ENCODE data around the gene CHCHD3. TPM values are rescaled to one million over a fixed set of nuclear protein-coding genes. Genes with fewer than 3 reads are reported as not detected.

The CHCHD3 gene
- 63.8 TPM for polyA plus RNA-seq (2013)

DNA sequence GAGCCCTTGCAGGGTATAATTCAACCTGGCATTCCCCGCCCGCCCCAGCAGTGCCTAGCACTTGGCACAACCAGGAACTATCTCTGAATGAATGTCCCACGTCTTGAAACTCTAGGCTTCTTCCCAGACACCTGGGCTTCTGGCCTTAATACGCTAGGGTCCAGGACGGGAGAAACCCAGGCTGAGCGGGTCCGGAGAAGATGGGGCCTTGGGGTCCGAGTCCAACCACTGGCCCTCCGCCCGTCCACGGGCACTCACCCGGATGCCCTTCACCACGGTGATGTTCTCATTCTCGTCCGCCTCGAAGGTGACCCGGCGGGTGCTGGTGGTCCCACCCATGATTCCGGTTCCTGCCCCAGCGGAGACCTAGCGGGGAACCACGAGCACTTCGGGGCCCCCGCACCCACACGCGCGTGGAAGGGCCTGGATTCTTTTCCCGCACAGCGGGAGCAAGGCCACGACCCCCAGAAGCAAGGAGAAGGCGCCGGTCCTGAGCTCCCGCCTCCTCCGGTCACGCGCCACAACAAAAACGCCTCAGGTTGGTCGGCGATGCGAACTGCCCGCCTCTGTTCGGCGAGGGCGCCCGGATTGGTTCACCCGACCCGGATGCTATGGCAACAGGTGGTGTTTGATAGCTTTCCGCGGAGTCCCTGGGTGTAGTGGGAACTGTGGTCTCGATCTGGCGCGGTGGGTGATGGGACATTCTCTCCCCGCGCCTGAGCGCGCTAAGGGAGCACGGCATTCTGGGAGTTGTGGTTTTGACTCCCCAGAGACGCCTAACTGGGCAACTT lies at the start of gene CHCHD3:
TSS of gene CHCHD3 (minus strand) at position 492 of the 791 bp plus-strand sequence. CDS start at position 339, 153 bp downstream.
- peak; percentile 97 to 99 (median 98) for DNase-seq
- H3K4me3 ChIP-seq (ENCODE audit: control insufficient read depth in 1 of 7, extremely low read depth in 1 of 7, insufficient read depth in 4 of 7, low read depth in 2 of 7, low read length in 6 of 7): peak within 1 kb of the TSS; percentile 87 to 99 (median 94)
- WGBS (ENCODE audit: insufficient coverage): 0% methylated on average over 54 of the region's 58 CpGs
- POLR2A ChIA-PET: interaction anchor here (0.9 kb wide), 1 partner anchor 171 kb away, joined by 3 read pairs; the partner anchor contains the start of gene EXOC4
- CTCF ChIA-PET: no interaction called here
- peaks cover 2 to 11% (median 7%) of the 10 kb centered on the region in 4 experiments for H3K4me1 ChIP-seq (ENCODE audit: control extremely low read depth in 1 of 4, control insufficient read depth in 4 of 4, insufficient read depth in 4 of 4, low read length in 3 of 4)
- peak within 1 kb of the TSS; percentile 91 to 97 for H3K27ac ChIP-seq (ENCODE audit: insufficient read depth in 1 of 2, low read depth in 1 of 2, low read length in 2 of 2, poor library complexity in 1 of 2, severe bottlenecking in 2 of 2)
- peaks cover 0 to 16% (median 2%) of the 10 kb centered on the region in 4 experiments for H3K36me3 ChIP-seq (ENCODE audit: control insufficient read depth in 4 of 4, insufficient read depth in 4 of 4, low read length in 3 of 4)
- no peaks in the 10 kb centered on the region for H3K27me3 ChIP-seq (replicated peaks in 2 of 5; ENCODE audit: control insufficient read depth in 4 of 5, insufficient read depth in 5 of 5, low read length in 4 of 5)
- no peaks in the 10 kb centered on the region for H3K9me3 ChIP-seq (ENCODE audit: control extremely low read depth in 1 of 5, control insufficient read depth in 4 of 5, insufficient read depth in 2 of 5, low read depth in 1 of 5, low read length in 4 of 5)

GRCh38 chr7:133130166-133130565 lies 48.3 kb upstream of the CHCHD3 start:
- ChIA-PET POLR2A (no interaction called here), CTCF (no interaction called here)
- Histone ChIP-seq H3K27me3 (replicated peaks in 2 of 5; ENCODE audit: control insufficient read depth in 4 of 5, insufficient read depth in 5 of 5, low read length in 4 of 5) (peaks cover 0 to 2% (median 0%) of the 10 kb centered on the region in 5 experiments), H3K4me1 (ENCODE audit: control extremely low read depth in 1 of 4, control insufficient read depth in 4 of 4, insufficient read depth in 4 of 4, low read length in 3 of 4) (no peaks in the 10 kb centered on the region), H3K9me3 (ENCODE audit: control extremely low read depth in 1 of 5, control insufficient read depth in 4 of 5, insufficient read depth in 2 of 5, low read depth in 1 of 5, low read length in 4 of 5) (no peaks in the 10 kb centered on the region), H3K36me3 (ENCODE audit: control insufficient read depth in 4 of 4, insufficient read depth in 4 of 4, low read length in 3 of 4) (no peaks in the 10 kb centered on the region), H3K4me3 (ENCODE audit: control insufficient read depth in 1 of 7, extremely low read depth in 1 of 7, insufficient read depth in 4 of 7, low read depth in 2 of 7, low read length in 6 of 7) (no peak overlapping the region), H3K27ac (ENCODE audit: insufficient read depth in 1 of 2, low read depth in 1 of 2, low read length in 2 of 2, poor library complexity in 1 of 2, severe bottlenecking in 2 of 2) (no peak overlapping the region)
- no peak for DNase-seq
- 100% methylated on average over 2 of the region's 8 CpGs for WGBS (ENCODE audit: insufficient coverage)

DNA sequence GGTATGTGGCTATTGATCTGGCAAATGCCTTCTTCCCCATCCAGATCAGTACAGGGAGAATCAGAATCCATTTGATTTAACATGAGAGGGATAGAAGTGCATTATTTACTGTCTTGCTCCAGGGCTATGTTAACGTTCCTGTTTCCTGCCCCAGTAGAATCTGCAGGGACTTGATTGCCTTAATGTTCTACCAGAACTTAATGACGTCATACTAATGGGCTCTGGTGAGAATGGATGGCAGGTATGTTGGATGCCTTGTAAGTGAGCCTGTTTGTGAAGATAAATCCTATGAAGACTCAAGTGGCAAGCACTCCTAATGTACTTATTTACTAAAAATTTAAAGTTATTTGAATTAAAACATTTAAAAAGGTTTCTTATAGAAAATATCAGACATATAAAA lies 44.5 kb upstream of the CHCHD3 start:
- Histone ChIP-seq H3K36me3 (ENCODE audit: control insufficient read depth in 4 of 4, insufficient read depth in 4 of 4, low read length in 3 of 4) (no peaks in the 10 kb centered on the region), H3K27ac (ENCODE audit: insufficient read depth in 1 of 2, low read depth in 1 of 2, low read length in 2 of 2, poor library complexity in 1 of 2, severe bottlenecking in 2 of 2) (no peak overlapping the region), H3K4me1 (ENCODE audit: control extremely low read depth in 1 of 4, control insufficient read depth in 4 of 4, insufficient read depth in 4 of 4, low read length in 3 of 4) (no peaks in the 10 kb centered on the region), H3K9me3 (ENCODE audit: control extremely low read depth in 1 of 5, control insufficient read depth in 4 of 5, insufficient read depth in 2 of 5, low read depth in 1 of 5, low read length in 4 of 5) (no peaks in the 10 kb centered on the region), H3K4me3 (ENCODE audit: control insufficient read depth in 1 of 7, extremely low read depth in 1 of 7, insufficient read depth in 4 of 7, low read depth in 2 of 7, low read length in 6 of 7) (no peak overlapping the region), H3K27me3 (replicated peaks in 2 of 5; ENCODE audit: control insufficient read depth in 4 of 5, insufficient read depth in 5 of 5, low read length in 4 of 5) (no peaks in the 10 kb centered on the region)
- ChIA-PET POLR2A (no interaction called here), CTCF (no interaction called here)
- 44% methylated on average over 1 of the region's 2 CpGs for whole genome bisulfite sequencing (ENCODE audit: insufficient coverage)
- no peak for DNase-seq

DNA sequence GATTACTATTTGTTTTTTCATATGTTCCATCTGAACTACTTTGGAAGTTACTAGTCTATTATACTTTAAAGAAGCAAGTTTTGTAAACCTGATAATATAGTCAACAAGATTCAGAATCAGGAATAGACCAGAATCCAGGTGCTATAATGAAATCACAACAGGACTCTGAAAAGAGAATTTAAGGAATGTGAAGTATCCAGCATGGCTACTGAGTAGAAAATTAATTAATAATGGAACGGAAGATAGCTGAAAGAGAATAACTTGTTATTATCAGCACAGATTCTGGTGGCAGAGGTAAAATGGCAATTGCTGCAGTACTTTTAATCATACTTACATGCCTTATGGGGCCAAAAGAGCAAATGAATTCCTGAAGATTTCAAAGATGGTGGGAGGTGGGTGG lies 43.1 kb upstream of the CHCHD3 start:
- H3K4me3 ChIP-seq (ENCODE audit: control insufficient read depth in 1 of 7, extremely low read depth in 1 of 7, insufficient read depth in 4 of 7, low read depth in 2 of 7, low read length in 6 of 7): no peak overlapping the region
- ChIA-PET POLR2A (no interaction called here), CTCF (no interaction called here)
- no peaks in the 10 kb centered on the region for H3K4me1 ChIP-seq (ENCODE audit: control extremely low read depth in 1 of 4, control insufficient read depth in 4 of 4, insufficient read depth in 4 of 4, low read length in 3 of 4)
- H3K27ac ChIP-seq (ENCODE audit: insufficient read depth in 1 of 2, low read depth in 1 of 2, low read length in 2 of 2, poor library complexity in 1 of 2, severe bottlenecking in 2 of 2): no peak overlapping the region
- no CpG with 5 or more reads among the region's 1 CpG for WGBS (ENCODE audit: insufficient coverage)
- DNase-seq: no peak
- H3K27me3 ChIP-seq (replicated peaks in 2 of 5; ENCODE audit: control insufficient read depth in 4 of 5, insufficient read depth in 5 of 5, low read length in 4 of 5): peaks cover 0 to 2% (median 0%) of the 10 kb centered on the region in 5 experiments
- H3K36me3 ChIP-seq (ENCODE audit: control insufficient read depth in 4 of 4, insufficient read depth in 4 of 4, low read length in 3 of 4): no peaks in the 10 kb centered on the region
- no peaks in the 10 kb centered on the region for H3K9me3 ChIP-seq (ENCODE audit: control extremely low read depth in 1 of 5, control insufficient read depth in 4 of 5, insufficient read depth in 2 of 5, low read depth in 1 of 5, low read length in 4 of 5)

GRCh38 chr7:133121175-133121844 lies 39.4 kb upstream of the CHCHD3 start:
- DNase-seq: no peak
- Histone ChIP-seq H3K9me3 (ENCODE audit: control extremely low read depth in 1 of 5, control insufficient read depth in 4 of 5, insufficient read depth in 2 of 5, low read depth in 1 of 5, low read length in 4 of 5) (no peaks in the 10 kb centered on the region), H3K27ac (ENCODE audit: insufficient read depth in 1 of 2, low read depth in 1 of 2, low read length in 2 of 2, poor library complexity in 1 of 2, severe bottlenecking in 2 of 2) (no peak overlapping the region), H3K4me3 (ENCODE audit: control insufficient read depth in 1 of 7, extremely low read depth in 1 of 7, insufficient read depth in 4 of 7, low read depth in 2 of 7, low read length in 6 of 7) (no peak overlapping the region), H3K36me3 (ENCODE audit: control insufficient read depth in 4 of 4, insufficient read depth in 4 of 4, low read length in 3 of 4) (no peaks in the 10 kb centered on the region), H3K27me3 (replicated peaks in 2 of 5; ENCODE audit: control insufficient read depth in 4 of 5, insufficient read depth in 5 of 5, low read length in 4 of 5) (peaks cover 0 to 2% (median 0%) of the 10 kb centered on the region in 5 experiments), H3K4me1 (ENCODE audit: control extremely low read depth in 1 of 4, control insufficient read depth in 4 of 4, insufficient read depth in 4 of 4, low read length in 3 of 4) (no peaks in the 10 kb centered on the region)
- ChIA-PET CTCF (no interaction called here), POLR2A (no interaction called here)
- WGBS (ENCODE audit: insufficient coverage): 99% methylated on average over 5 of the region's 7 CpGs

DNA sequence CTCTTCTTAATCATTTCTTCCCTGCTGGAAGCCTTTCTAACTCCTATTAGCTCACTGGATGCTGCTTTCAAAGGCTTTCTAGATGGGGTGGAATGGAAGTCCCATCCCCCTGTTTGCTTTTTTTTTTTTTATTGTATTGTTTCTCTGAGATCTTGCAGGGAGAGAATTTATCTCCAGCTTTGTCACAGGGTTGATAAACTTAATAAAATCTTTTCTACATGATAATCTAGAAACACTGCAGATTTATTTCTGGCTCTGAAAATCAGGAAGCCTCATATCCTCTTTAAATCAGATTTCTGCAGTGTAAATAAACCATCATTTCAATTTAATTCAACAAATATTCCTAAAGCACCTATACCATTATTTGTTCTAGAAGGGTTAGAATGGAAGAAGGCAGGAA lies 37.2 kb upstream of the CHCHD3 start:
- ChIA-PET POLR2A (no interaction called here), CTCF (no interaction called here)
- peaks cover 0 to 2% (median 0%) of the 10 kb centered on the region in 5 experiments for H3K27me3 ChIP-seq (replicated peaks in 2 of 5; ENCODE audit: control insufficient read depth in 4 of 5, insufficient read depth in 5 of 5, low read length in 4 of 5)
- no peak overlapping the region for H3K4me3 ChIP-seq (ENCODE audit: control insufficient read depth in 1 of 7, extremely low read depth in 1 of 7, insufficient read depth in 4 of 7, low read depth in 2 of 7, low read length in 6 of 7)
- no peaks in the 10 kb centered on the region for H3K36me3 ChIP-seq (ENCODE audit: control insufficient read depth in 4 of 4, insufficient read depth in 4 of 4, low read length in 3 of 4)
- no peak for DNase-seq
- no peak overlapping the region for H3K27ac ChIP-seq (ENCODE audit: insufficient read depth in 1 of 2, low read depth in 1 of 2, low read length in 2 of 2, poor library complexity in 1 of 2, severe bottlenecking in 2 of 2)
- H3K4me1 ChIP-seq (ENCODE audit: control extremely low read depth in 1 of 4, control insufficient read depth in 4 of 4, insufficient read depth in 4 of 4, low read length in 3 of 4): peaks cover 0 to 3% (median 0%) of the 10 kb centered on the region in 4 experiments
- H3K9me3 ChIP-seq (ENCODE audit: control extremely low read depth in 1 of 5, control insufficient read depth in 4 of 5, insufficient read depth in 2 of 5, low read depth in 1 of 5, low read length in 4 of 5): no peaks in the 10 kb centered on the region

DNA sequence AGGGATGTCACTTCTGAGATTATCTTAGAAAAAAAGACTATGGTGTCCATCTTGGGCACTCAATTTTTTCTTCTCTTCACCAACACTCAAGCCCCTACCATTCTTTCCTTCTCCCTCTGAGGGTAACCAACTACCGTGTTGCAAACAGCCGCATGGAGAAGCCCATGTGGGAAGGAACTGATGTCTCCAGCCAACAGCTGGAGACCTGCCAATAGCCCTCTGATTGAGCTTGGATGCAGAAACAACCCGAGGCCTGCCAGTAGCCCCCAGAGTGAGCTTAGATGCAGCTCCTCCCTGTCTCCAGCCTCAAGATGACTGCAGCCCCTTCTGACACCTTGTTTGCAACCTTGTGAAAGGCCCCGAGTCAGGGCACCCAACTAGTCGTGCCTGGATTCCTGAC lies 36.4 kb upstream of the CHCHD3 start:
- ChIA-PET CTCF (no interaction called here), POLR2A (no interaction called here)
- H3K27ac ChIP-seq (ENCODE audit: insufficient read depth in 1 of 2, low read depth in 1 of 2, low read length in 2 of 2, poor library complexity in 1 of 2, severe bottlenecking in 2 of 2): no peak overlapping the region
- H3K36me3 ChIP-seq (ENCODE audit: control insufficient read depth in 4 of 4, insufficient read depth in 4 of 4, low read length in 3 of 4): no peaks in the 10 kb centered on the region
- H3K9me3 ChIP-seq (ENCODE audit: control extremely low read depth in 1 of 5, control insufficient read depth in 4 of 5, insufficient read depth in 2 of 5, low read depth in 1 of 5, low read length in 4 of 5): no peaks in the 10 kb centered on the region
- peaks cover 0 to 3% (median 0%) of the 10 kb centered on the region in 4 experiments for H3K4me1 ChIP-seq (ENCODE audit: control extremely low read depth in 1 of 4, control insufficient read depth in 4 of 4, insufficient read depth in 4 of 4, low read length in 3 of 4)
- peaks cover 0 to 2% (median 0%) of the 10 kb centered on the region in 5 experiments for H3K27me3 ChIP-seq (replicated peaks in 2 of 5; ENCODE audit: control insufficient read depth in 4 of 5, insufficient read depth in 5 of 5, low read length in 4 of 5)
- 88% methylated on average over 1 of the region's 5 CpGs for WGBS (ENCODE audit: insufficient coverage)
- no peak overlapping the region for H3K4me3 ChIP-seq (ENCODE audit: control insufficient read depth in 1 of 7, extremely low read depth in 1 of 7, insufficient read depth in 4 of 7, low read depth in 2 of 7, low read length in 6 of 7)
- DNase-seq: no peak

Measured in common myeloid progenitor, CD34-positive (primary cell).